Stimulated activated CD4-positive, alpha-beta T cell treated with anti-CD3 and anti-CD28 coated beads, Interleukin-12 subunit alpha, Interleukin-12 subunit beta, amount 100 ng/mL, for 4 hours (primary cell): ENCODE results near the gene ADARB2.
"Not testable (repeated sequence)": the region's sequence is repeated elsewhere in the genome, so short reads cannot be mapped to it uniquely, and the experiment has no call there.

Experiments used
- DNase-seq: peaks from one replicate; pipeline ENCODE4 v3.0.0-alpha.2; 2020

ADARB2 gene

GRCh38 chr10:1401071-1401965, 336.0 kb downstream of the ADARB2 start:
- no peak for DNase-seq

DNA sequence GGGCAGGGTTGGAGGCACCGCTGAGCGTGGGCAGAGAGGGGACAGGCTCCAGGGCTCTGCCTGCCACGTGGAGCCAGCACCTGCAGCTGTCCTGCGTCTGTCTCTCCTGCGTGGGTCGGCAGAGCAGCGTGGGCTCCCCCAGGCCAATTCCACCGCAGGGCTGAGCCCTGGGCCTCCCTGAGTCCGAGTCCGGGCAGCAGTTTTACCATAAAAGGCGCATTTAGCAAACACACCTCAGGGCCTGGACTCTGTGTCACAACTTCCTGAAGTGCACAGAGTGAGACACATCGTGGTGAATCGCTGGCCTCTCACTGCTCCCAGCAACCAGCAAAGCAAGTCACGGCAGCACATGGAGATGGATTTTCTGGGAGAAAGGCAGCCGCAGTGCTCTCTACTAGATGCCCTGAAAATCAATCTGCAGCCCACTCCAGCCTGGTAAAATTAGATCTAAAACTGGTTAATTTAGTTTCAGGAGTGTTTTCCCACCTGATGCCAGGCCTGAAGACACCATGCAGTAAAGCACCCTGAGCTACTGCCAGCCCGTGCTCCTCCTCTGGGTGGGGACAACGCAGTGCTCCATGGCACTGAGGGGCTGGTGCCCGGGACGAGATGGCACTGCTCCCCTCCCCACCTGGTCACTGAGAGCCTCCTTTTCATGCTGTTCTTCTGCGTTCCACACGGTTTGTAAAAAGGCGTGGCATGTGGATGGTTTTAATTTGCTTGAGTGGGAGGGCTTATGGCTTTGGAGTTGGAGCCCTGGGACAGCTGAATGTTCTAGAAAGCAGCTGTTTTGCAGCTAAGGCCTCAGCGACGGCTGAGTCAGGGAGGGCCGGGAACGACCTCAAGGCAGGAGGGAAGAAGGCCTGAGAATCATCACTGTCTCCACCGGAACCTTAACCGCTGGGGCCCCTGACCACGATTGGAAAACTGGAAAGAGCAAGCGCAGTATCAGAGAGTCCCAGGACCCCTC, 336.9 kb downstream of the ADARB2 start:
- DNase-seq = no peak

GRCh38 chr10:1399431-1400100, 337.8 kb downstream of the ADARB2 start:
- DNase-seq = no peak

DNA sequence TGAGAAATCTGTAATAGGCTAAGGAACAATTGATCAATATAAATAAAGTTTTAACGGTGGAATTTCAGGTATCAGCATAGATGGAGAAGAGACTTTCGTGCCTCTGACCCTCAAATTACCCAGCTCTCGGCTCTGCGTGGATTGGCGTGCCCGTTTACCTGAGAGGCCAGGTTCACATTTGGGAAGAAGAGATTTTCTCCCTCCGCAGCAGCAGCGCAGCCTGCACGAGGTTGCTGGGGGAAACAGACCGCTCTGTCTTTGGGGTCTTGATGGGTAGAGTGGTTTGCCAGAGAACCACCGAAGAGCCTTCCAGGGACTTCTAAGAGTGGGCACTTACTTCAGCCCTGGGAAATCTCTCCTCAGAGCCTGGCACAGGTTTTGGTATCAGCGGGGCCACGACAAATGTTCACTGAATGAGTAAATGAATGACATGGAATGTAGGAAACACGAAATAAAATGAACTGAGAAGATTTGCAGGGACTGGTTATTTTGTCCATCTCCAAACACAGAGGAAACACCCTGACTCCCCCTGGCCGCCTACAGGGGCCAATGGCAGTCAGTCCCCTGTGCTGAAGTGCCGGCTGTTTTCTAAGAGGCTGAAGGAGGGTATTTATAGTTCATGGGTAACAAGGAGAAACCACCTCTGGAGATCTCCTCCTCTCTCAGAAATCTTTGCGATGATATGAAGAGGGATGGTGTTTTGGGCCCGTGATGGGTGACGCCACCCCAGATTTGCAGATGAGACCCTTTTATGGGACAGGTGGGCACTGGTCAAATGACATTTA, 338.5 kb downstream of the ADARB2 start:
- no peak for DNase-seq

GRCh38 chr10:1398116-1398515, 339.2 kb downstream of the ADARB2 start:
- not testable (repeated sequence) for DNase-seq

GRCh38 chr10:1396297-1396635, 341.1 kb downstream of the ADARB2 start:
- no peak for DNase-seq

- no peak for DNase-seq
Measured at GRCh38 chr10:1395481-1396296, 341.6 kb downstream of the ADARB2 start.

DNA sequence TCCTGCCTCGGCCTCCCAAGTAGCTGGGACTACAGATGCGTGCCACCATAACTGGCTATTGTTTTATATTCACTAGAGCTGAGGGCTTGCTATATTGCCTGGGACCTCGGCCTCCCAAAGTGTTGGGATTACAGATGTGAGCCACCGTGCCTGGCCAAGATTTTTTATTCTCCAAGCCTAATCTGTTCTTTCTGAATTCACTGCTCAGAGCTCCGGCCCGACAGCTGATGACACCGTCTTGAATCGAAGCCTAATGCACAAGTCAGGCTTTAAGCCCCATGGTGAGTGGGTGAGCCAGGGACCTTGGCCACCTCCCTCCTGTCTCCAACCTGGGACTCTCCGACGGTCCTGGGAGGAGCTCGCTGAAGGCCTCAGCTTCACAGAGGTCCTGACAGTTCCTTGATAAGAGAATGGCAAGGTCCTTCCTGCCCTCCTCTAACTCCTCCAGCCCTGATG, 342.3 kb downstream of the ADARB2 start:
- no peak for DNase-seq

- no peak for DNase-seq
Measured at GRCh38 chr10:1394155-1394912, 343.0 kb downstream of the ADARB2 start.

GRCh38 chr10:1393481-1393880, 343.8 kb downstream of the ADARB2 start:
- no peak for DNase-seq

GRCh38 chr10:1392127-1392526, 345.2 kb downstream of the ADARB2 start:
- DNase-seq = no peak

DNA sequence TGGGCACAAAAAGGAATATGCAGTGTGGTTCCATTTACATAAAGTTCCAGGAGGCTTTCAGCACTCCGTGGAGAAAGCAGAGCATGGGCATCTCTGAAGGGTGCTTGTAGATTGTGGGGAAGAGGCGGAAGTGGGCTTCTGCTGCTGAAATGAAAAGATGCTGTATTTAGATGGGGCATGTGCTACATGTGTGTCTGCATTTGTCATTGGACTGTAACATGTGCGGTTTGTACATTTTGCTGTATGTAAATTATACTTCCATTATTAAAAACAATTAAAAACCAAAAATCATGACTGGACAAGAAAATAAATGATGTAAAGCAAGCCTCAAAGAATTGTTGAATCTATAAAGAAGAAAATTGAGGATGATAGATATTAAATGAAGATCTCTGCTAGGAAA, 347.1 kb downstream of the ADARB2 start:
- DNase-seq = no peak

DNA sequence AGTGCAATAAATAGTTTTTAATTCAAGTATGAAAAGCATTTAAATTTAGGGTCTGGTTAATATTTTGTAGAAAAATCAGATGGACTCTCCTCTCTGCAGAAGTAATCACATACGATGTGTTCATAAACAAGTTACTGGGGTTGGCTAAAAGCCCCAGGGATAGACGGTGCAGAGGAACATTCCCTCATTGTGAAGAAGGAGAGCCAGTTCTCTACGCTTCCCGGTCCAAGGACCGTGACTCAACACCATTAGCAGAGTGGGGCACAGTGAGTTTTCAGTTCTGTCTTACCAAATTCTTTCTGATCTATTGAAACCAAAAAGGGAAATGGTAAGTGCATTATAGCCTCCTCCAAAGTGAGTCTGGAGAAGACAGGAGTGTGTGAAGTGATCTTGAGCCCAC, 353.3 kb downstream of the ADARB2 start:
- no peak for DNase-seq

- no peak for DNase-seq
Measured at GRCh38 chr10:1382711-1383110, 354.6 kb downstream of the ADARB2 start.

DNA sequence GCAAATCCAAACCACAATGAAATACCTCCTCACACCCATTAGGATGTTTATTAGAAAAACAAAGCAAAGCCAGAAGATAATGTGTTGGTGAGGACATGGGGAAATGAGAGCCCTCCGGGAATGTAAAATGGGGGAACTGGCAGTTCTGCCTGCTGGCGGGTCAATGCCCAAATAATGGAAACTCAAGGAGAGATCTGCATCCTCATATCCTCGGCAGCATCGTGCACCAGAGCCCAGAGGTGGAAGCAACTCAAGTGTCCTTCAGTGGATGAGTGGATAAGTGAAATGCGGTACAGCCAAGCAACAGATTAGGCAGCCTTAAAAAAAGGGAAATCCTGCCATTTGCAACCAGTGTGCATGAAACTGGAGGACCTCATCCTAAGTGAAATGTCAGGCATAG, 356.0 kb downstream of the ADARB2 start:
- DNase-seq = no peak

GRCh38 chr10:1380088-1380671, 357.1 kb downstream of the ADARB2 start:
- no peak for DNase-seq

GRCh38 chr10:1379601-1380000, 357.7 kb downstream of the ADARB2 start:
- no peak for DNase-seq

DNA sequence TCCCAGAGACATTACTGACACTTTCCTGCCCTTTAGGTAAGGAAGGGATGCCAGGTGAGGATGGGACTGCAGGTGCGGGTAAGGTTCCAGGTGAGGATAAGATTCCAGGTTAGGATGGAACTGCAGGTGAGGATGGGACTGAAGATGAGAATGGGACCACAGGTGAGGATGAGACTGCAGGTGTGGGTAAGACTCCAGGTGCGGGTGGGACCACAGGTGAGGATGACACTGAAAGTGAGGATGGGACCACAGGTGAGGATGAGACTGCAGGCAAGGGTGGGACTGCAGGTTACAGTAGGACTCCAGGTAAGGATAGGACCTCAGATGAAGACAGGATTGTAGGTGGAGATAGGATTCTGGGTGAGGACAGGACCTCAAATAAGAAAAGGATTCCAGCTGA, 358.9 kb downstream of the ADARB2 start:
- no peak for DNase-seq

- DNase-seq = no peak
Measured at GRCh38 chr10:1377740-1378397, 359.5 kb downstream of the ADARB2 start.

- no peak for DNase-seq
Measured at GRCh38 chr10:1377231-1377630, 360.1 kb downstream of the ADARB2 start.
